Heart right ventricle (tissue), 16 donors: ENCODE results near the gene CIDEB. TPM values are rescaled to one million over a fixed set of nuclear protein-coding genes. Genes with fewer than 3 reads are reported as not detected.

ENCODE experiments used
- ATAC-seq, 8 donors: fragments of 200-7000 bp; cut with Tn5 transposase; one replicate each; pipeline ENCODE4 v1.9.1; 2020; ENCODE audit warnings: mild to moderate bottlenecking in 8 of 8, moderate library complexity in 8 of 8, moderate number of reproducible peaks in 1 of 8
- DNase-seq, 2 donors: peaks; one replicate each; pipeline ENCODE4 v3.0.0-alpha.2; 2020
- H3K27ac ChIP-seq, 10 donors: fragments of 200-600 bp; sonication (generic) in 2 of 10; one replicate each; pipeline versions ENCODE4 v1.5.0 to v1.8.0; 2020 to 2022; ENCODE audit warnings: mild to moderate bottlenecking in 3 of 10
- H3K27me3 ChIP-seq, 7 donors: fragments of 200-600 bp; one replicate each; pipeline ENCODE4 v1.8.0; 2021 to 2022; ENCODE audit warnings: mild to moderate bottlenecking in 2 of 7
- H3K36me3 ChIP-seq, 9 donors: fragments of 200-600 bp; sonication (generic) in 1 of 9; one replicate each; pipeline versions ENCODE4 v1.5.0 to v1.8.0; 2020 to 2022; ENCODE audit warnings: mild to moderate bottlenecking in 2 of 9
- H3K4me1 ChIP-seq, 9 donors: fragments of 200-600 bp; sonication (generic) in 1 of 9; one replicate each; pipeline versions ENCODE4 v1.5.0 to v1.8.0; 2020 to 2022; ENCODE audit warnings: mild to moderate bottlenecking in 4 of 9
- H3K4me3 ChIP-seq, 10 donors: fragments of 200-600 bp; sonication (generic) in 2 of 10; one replicate each; pipeline versions ENCODE4 v1.5.0 to v1.8.0; 2020 to 2022; ENCODE audit warnings: mild to moderate bottlenecking in 7 of 10, moderate library complexity in 2 of 10
- H3K9me3 ChIP-seq, 11 donors: fragments of 200-600 bp in 10 of 11; sonication (generic) in 2 of 11; one replicate each; pipeline versions ENCODE4 v1.5.0 to v1.8.0; 2013 to 2022; ENCODE audit warnings: mild to moderate bottlenecking in 2 of 11, control low read depth in 1 of 11, moderate library complexity in 1 of 11
- WGBS, 2 donors: extraction: QIAGEN DNeasy Blood & Tissue Kit; methylation state at CpG; one replicate each; pipeline ENCODE4 v1.1.7; 2013; ENCODE audit warnings: inconsistent platforms in 1 of 2; 5-methylcytosine and 5-hydroxymethylcytosine counted together
- intact Hi-C, 10 donors: fragments of 100-400 bp; cut with DNase I; formaldehyde crosslinking; loops; one replicate each; pipeline versions ENCODE4 v1.11.1 to v1.14.2; 2022
- polyA plus RNA-seq, 2 donors: library from polyadenylated mRNA; stranded (reverse); fragments of 200-250 nt; gene quantifications; one replicate each; pipeline ENCODE4 v1.2.3, GENCODE V29; 2013
- total RNA-seq, 10 donors: library from RNA; stranded (reverse); fragmentation: NEBNext Ultra II Directional in 3 of 10; extraction: Animal tissue kit (Norgen Biotek cat#: 25700) in 3 of 10; gene quantifications; one replicate each; pipeline versions ENCODE4 v1.2.1 to v1.2.4, GENCODE V29; 2021 to 2023
- TF ChIP-seq, protein P1 (sequence below), 9 donors: fragments of 200-600 bp; sonication (generic) in 2 of 9; IDR thresholded peaks; one replicate each; pipeline versions ENCODE4 v1.5.0 to v1.8.0; 2021 to 2022; ENCODE audit warnings: antibody characterized with exemption in 9 of 9, mild to moderate bottlenecking in 5 of 9, moderate library complexity in 1 of 9
- donor health status: Arrhythmogenic right ventricular cardiomyopathy.
- donor health status: ischemic (EF 13 %, LVEDD 7.1; RV severe dilation, severe dysfunction).
- donor health status: healthy with polysubstance abuse.
- donor health status: DM: no; HTN: yes; CAD: no.
- donor health status: DM: no; HTN: no; CAD: no.
- donor health status: ischemic (EF 25% LVEDD 6.9; RV normal size, moderate dysfunction).
- donor health status: ischemic (EF 25% LVEDD 5.7; RV mildly dilated, moderate dysfunction).
- donor health status: healthy.
- donor health status: DM: yes; HTN: yes; CAD: no.
- donor health status: Ischemic cardiomyopathy.
- donor health status: ischemic (EF 35%, LVEDD 5.7; RV mildly dilated, moderate dysfunction).
- donor health status: nonischemic (EF 11% LVEDD 7.7; RV severe dilation, severe dysfunction).
- donor health status: DM: yes; HTN: yes; CAD: no.
- donor health status: PGD.
- donor health status: ischemic (EF 29% LVEDD 5.4; RV normal size, mild dysfunction).
- donor health status: nonischemic (EF 23%, LVEDD 6.1; RV moderate dilation, normal function).

CIDEB gene
- total and polyA plus RNA-seq, 12 donors = 1.9 to 6.0 (median 3.7) TPM

GRCh38 chr14:24324024-24324423 is 16.2 kb upstream of the CIDEB start:
- DNase-seq (no peak), ATAC-seq (no peak)
- peaks cover 0 to 91% (median 0%) of the 10 kb centered on the region in 9 donors for H3K36me3 ChIP-seq
- H3K27ac ChIP-seq = no peak overlapping the region
- peaks cover 0 to 9% (median 0%) of the 10 kb centered on the region in 7 donors for H3K27me3 ChIP-seq
- intact Hi-C loops = no loop called here
- no peak overlapping the region for H3K4me3 ChIP-seq
- H3K9me3 ChIP-seq = no peaks in the 10 kb centered on the region
- WGBS, 2 donors = 85% methylated on average over 5 to 6 of the region's 6 CpGs
- H3K4me1 ChIP-seq = peaks cover 0 to 27% (median 0%) of the 10 kb centered on the region in 9 donors
- TF ChIP-seq, protein P1, sequence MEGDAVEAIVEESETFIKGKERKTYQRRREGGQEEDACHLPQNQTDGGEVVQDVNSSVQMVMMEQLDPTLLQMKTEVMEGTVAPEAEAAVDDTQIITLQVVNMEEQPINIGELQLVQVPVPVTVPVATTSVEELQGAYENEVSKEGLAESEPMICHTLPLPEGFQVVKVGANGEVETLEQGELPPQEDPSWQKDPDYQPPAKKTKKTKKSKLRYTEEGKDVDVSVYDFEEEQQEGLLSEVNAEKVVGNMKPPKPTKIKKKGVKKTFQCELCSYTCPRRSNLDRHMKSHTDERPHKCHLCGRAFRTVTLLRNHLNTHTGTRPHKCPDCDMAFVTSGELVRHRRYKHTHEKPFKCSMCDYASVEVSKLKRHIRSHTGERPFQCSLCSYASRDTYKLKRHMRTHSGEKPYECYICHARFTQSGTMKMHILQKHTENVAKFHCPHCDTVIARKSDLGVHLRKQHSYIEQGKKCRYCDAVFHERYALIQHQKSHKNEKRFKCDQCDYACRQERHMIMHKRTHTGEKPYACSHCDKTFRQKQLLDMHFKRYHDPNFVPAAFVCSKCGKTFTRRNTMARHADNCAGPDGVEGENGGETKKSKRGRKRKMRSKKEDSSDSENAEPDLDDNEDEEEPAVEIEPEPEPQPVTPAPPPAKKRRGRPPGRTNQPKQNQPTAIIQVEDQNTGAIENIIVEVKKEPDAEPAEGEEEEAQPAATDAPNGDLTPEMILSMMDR (IDR thresholded peaks at IDR 0.05) = no peak

- peaks cover 0 to 15% (median 0%) of the 10 kb centered on the region in 7 donors for H3K27me3 ChIP-seq
- WGBS, 2 donors = 75% methylated on average over 3 of the region's 3 CpGs
- no peak overlapping the region for H3K27ac ChIP-seq
- peaks cover 0 to 27% (median 0%) of the 10 kb centered on the region in 9 donors for H3K4me1 ChIP-seq
- no peak overlapping the region for H3K4me3 ChIP-seq
- ATAC-seq (no peak), DNase-seq (no peak)
- no peaks in the 10 kb centered on the region for H3K9me3 ChIP-seq
- TF ChIP-seq, protein P1 (IDR thresholded peaks at IDR 0.05) = no peak
- H3K36me3 ChIP-seq = peaks cover 0 to 91% (median 0%) of the 10 kb centered on the region in 9 donors
- intact Hi-C loops = no loop called here
Observed at GRCh38 chr14:24323341-24323740, 15.6 kb upstream of the CIDEB start.

DNA sequence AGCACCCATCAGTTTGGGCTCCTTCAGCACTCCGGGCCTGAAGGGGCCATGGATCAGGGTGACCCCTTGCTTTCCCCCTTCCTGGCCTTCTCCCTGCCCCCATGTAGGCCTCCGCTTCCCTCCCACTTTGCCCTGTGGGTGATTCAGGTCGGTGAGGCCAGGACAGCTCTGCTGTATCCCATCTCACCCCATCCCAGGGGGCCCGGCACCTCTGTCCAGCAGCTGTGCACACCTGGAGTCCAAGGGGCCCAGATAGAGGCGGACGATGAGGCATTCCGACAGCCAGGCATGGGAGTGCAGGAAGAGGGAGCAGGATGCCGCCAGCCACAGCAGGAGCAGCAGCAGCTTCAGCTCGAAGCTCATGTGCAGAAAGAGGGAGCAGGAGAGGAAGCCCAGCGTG is 14.9 kb upstream of the CIDEB start:
- TF ChIP-seq, protein P1 (IDR thresholded peaks at IDR 0.05) = no peak
- Histone ChIP-seq H3K4me3 (no peak overlapping the region), H3K9me3 (no peaks in the 10 kb centered on the region), H3K4me1 (peaks cover 0 to 27% (median 0%) of the 10 kb centered on the region in 9 donors), H3K36me3 (peaks cover 0 to 97% (median 0%) of the 10 kb centered on the region in 9 donors), H3K27ac (no peak overlapping the region), H3K27me3 (peaks cover 0 to 21% (median 1%) of the 10 kb centered on the region in 7 donors)
- DNase-seq = no peak
- intact Hi-C loops = no loop called here
- no peak for ATAC-seq
- 75 to 77% methylated on average over 9 to 10 of the region's 10 CpGs for WGBS, 2 donors

- Histone ChIP-seq H3K4me1 (peaks cover 1 to 28% (median 8%) of the 10 kb centered on the region in 9 donors), H3K27me3 (peaks cover 0 to 34% (median 4%) of the 10 kb centered on the region in 7 donors), H3K4me3 (no peak overlapping the region), H3K36me3 (peaks cover 0 to 87% (median 0%) of the 10 kb centered on the region in 9 donors), H3K27ac (no peak overlapping the region), H3K9me3 (no peaks in the 10 kb centered on the region)
- DNase-seq (no peak), ATAC-seq (no peak)
- TF ChIP-seq, protein P1 (IDR thresholded peaks at IDR 0.05) = no peak
- 88 to 90% methylated on average over 14 of the region's 14 CpGs for WGBS, 2 donors
- intact Hi-C loops = no loop called here
Observed at GRCh38 chr14:24321212-24321975, 13.6 kb upstream of the CIDEB start.
